Stimulated activated CD4-positive, alpha-beta T cell treated with anti-CD3 and anti-CD28 coated beads, Interleukin-15, amount 100 ng/mL, for 1 hour (primary cell): Measurements from ENCODE around the gene ANKRD27.
"Not testable (repeated sequence)": the region's sequence is repeated elsewhere in the genome, so short reads cannot be mapped to it uniquely, and the experiment has no call there.

Experiments
- DNase-seq, 2 donors: peaks; one replicate each; pipeline ENCODE4 v3.0.0-alpha.2; 2020; ENCODE audit warnings: low read depth in 1 of 2, low spot score in 1 of 2

The ANKRD27 gene

DNA sequence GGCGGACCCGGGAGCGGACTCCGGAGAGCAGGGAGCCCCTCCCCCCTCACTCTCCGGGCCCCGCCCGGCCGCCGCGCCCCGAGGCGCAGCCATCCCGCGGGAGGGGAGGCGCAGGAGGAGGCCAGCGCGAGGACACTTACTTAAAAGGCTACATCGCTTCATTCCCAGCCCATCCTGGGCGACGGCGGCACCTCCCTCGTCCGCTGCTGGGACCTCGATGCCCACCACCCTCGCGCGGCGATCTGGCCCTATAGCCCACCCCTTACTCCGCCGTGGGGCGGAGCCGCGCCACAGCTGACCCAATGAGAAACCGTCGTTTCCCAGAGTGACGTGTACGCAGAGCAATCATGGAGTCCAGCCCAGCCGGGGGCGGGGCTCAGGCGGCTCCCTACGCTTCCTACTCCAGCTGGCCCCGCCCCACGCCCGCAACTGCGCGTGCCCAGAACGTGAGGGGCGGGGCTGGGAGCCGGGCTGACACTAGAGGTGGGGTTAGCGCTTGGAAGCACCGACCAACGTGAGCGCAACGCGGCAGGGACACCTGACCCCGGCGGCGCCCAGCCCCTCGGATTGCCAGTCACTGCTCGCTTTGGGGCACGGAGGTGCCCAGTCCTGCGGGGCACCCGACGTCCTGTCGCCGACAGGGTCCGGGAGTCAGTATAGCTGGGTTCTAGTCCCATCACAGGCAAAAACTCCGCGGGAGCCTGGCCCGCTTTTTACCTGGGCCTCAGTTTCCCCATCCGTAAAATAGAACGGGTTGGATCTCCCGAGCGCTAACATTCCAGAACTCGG lies at the start of gene ANKRD27:
Gene ANKRD27 (minus strand): TSS at position 250 of the 789 bp plus-strand sequence. CDS start 16,165 bp downstream, outside the sequence.
- DNase-seq: peak; percentile 97 to 98

DNA sequence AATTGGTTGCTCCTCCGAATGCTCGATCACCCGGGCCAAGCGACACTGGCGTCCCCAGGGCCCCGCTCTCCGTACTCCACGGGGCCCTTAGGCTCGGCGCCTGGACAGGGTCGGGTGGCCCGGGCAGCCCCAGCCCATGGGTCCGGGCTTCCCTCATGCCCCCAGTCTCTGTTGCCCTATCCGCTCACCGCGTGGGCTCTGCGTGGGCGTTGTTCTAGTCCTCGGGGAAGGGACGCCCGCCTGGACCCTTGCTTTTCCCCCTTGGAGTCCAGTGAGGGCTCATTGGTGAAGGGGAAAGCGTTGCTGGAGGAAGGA lies 45.9 kb upstream of the ANKRD27 start:
- no peak for DNase-seq

DNA sequence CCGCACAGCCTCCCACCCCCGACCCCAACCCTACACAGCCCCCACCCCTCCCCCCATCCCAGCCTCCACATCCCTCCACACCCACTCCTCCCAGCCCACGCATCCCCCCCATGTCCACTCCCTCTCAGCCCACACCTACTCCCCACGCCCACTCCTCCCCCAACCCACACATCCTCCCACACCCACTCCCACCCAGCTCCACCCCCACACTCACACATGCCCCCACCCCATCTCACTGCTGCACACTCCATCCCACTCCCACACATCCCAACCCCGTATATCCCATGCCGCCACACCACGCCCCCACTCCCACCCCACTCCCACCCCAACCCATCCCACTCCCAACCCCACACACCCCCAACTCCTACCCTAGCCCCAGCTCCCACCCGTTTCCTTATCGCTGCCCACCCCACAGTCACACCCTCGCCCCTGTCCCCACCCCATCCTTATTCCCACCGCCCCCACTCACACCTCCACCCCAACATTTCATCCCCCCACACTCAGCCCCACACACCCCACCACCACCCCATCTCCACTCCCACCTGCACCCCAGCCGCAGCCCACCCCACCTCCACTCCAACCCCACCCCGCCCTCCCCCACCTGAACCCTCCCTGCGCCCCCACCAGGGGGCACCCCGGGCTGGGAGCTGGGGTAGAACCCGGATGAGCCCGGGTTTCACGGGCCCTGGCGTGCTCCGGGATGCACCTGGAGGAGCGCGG lies 45.4 kb upstream of the ANKRD27 start:
- no peak for DNase-seq

DNA sequence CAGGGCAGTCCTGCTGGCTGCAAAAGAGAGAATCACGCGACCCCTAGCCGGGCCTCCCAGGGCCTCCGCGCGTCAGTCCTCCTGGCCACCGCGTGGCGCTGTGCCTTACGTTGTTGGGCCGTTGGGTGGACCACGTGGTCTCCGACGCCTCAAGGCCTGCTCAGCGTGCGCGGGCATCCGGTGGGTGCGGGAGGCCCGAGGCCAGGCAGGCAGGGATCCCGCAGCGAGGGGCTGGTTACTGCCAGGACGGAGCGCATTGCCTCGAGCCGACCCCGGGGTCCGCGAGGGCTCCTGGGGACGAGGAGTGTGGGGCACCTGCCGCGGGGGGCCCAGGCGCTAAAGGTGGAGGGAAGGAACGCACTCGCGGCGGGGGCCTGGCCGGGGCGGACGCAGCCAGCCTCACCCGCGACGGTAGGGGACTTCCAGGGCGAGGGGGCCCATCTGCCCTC lies 44.7 kb upstream of the ANKRD27 start, which contains the start of gene TDRD12:
Gene TDRD12 (plus strand): TSS at position 157 of the 449 bp plus-strand sequence. CDS start 306 bp downstream, outside the sequence.
- DNase-seq: no peak

DNA sequence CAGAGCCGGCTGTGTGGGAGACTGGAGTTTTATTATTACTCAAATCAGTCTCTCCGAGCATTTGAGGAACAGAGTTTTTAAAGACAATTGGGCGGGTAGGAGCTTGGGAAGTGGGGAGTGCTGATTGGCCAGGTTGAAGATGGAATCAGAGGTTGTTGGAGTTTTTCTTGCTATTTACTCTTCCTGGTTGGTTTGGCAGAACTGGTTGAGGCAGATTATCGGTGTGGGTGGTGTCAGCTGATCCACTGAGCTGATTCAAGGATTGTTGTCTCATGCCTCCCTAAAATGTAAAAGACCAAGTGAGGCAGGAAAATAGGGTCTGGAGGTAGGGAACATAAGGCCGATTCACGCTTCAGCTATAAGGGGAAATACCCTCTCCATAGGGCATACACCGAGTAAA lies 43.3 kb upstream of the ANKRD27 start:
- no peak for DNase-seq

DNA sequence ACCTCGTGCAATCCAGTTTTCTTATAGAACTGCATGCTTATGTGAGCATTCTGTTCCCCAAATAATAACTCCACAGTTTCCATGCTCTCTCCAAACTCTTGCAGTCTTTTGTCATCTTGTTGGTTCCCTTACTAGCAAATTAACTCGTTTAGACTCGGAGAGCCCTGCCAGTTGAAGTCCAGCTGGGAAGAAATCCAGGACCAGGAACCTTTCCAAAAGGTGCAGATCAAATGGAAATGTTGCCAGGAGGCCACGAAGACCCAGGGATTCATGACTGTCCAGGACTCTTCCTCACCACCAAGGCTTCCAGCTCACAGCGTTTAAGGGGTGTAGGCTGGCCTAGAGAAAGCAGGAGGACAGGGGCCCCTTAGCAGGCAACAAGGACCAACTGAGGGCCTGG lies 42.5 kb upstream of the ANKRD27 start:
- DNase-seq: no peak

DNA sequence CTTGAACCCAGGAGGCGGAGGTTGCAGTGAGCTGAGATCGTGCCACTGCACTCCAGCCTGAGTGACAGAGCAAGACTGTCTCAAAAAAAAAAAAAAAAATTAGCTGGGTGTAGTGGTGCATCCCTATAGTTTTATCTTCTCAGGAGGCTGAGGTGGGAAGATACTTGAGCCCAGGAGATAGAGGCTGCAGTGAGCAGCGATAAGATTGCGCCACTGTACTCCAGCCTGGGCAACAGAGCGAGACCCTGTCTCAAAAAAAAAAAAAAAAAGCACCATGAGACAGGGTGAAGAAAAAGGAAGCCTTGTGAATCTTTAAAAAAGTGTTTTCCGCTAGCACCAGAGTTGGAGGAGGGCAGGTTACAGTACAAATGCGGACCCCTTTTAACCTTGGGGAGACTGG lies 41.2 kb upstream of the ANKRD27 start:
- DNase-seq: not testable (repeated sequence)

DNA sequence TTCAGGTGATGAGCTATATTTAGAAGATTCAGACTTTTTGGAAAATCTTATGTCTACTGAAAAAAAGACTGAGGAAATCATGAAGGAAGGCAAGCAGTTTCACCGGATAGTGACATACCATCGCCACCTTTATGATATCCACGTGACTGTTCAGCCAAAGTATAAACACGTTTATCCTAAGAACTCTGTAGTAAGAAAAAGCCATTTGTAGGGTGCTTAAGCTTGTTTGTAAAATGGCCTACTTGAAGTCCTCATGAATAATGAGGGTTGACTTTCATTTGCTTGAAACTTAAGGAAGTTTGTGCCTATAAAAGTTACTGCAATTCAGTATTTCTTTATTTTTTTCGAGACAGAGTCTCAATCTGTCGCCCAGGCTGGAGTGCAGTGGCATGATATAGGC lies 36.8 kb upstream of the ANKRD27 start:
- no peak for DNase-seq

DNA sequence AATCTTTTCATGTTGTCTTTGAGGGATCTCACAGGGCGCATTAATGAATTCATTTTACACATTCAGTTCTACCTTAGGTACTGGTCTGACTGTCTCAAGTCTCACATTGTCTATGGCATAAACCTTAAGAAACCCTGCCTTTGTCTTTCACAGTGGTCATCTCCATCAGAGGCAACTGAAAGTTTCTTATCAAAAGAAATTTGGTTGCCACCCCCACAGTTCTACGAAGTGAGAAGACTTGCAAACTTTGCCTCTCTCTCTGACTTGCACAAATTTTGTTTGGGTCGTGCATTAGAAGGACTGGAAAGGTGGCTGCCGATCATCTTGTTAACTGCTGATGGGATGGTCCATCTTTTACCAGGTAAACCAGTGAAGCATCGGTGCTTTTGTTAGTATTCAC lies 34.1 kb upstream of the ANKRD27 start:
- no peak for DNase-seq

DNA sequence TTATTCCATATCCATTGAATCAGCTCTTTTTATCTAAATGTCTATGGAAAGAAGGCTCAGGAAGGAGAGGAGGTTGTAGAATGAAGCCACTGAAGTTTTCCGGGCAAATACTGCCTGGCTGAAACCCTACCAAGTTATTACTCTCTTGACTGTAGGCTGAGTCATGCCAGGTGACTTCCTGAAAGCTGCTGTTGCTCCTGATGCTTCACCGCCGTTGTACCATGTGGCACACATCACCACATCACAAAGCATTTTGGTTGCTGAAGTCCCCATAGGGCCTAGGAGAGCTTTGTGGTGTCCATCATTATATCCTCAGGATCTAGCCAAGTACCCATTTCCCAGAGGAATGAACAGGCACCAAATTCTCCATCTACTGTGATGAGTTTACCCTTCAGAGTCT lies 33.5 kb upstream of the ANKRD27 start:
- DNase-seq: no peak

DNA sequence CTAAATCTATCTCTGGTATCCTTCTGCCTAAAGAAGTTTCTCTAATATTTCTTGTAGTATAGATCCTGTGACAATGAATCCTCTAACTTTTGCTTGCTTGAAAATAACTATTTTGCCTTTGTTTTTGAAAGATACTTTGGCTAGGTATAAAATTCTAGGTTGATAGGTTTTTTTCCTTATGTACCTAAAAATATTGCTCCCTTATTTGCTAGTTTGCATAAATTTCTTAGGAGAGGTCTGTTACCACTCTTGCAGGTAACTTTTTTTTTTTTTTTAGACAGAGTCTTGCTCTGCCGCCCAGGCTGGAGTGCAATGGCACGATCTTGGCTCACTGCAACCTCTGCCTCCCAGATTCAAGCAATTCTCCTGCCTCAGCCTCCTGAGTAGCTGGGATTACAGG lies 29.0 kb upstream of the ANKRD27 start:
- not testable (repeated sequence) for DNase-seq

DNA sequence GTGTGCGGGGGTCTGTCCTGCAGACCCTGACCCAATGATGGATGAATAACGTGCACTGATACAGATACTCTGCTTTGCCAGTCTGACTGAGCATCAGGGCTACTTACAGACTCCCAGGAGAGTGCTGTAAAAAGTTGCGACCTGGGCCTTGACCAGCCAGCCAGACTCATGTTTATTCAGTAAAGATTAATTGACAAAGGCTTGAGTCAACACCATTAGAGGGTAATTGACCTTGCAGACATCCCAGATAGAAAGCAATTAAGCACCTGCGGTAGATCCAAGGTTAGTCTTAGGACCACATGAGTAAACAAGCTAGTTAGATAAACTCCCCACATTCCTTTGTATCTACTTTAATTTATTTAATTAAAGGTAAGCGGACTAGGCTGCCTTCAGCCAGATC lies 27.0 kb upstream of the ANKRD27 start:
- no peak for DNase-seq

DNA sequence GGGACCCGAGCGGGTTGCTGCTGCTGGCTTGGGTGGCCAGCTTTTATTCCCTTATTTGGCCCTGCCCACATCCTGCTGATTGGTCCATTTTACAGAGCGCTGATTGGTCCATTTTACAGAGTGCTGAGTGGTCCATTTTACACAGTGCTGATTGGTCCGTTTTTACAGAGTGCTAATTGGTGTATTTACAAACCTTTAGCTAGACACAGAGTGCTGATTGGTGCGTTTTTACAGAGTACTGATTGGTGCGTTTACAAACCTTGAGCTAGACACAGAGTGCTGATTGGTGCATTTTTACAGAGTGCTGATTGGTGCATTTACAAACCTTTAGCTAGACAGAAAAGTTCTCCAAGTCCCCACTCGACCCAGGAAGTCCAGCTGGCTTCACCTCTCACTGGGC lies 25.1 kb upstream of the ANKRD27 start:
- not testable (repeated sequence) for DNase-seq

DNA sequence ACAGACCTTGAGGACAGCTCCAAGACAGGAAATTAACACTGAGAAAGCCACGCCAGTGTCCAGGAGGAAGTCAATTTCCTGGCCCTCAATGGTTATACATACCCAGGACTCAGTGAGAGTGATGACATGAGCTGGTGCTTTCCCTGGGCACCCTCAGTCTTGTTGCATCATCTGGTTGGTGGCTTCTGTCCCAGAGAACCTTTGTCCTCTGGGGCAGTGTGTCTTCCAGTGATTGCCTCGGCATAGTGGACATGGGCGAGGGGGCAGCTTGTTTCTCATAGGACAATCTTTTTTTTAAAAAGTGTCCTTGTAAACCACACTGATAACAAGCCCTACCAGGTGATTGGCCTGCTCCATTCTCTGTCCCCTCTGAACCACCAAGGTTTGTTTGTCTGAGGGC lies 21.8 kb upstream of the ANKRD27 start:
- not testable (repeated sequence) for DNase-seq

DNA sequence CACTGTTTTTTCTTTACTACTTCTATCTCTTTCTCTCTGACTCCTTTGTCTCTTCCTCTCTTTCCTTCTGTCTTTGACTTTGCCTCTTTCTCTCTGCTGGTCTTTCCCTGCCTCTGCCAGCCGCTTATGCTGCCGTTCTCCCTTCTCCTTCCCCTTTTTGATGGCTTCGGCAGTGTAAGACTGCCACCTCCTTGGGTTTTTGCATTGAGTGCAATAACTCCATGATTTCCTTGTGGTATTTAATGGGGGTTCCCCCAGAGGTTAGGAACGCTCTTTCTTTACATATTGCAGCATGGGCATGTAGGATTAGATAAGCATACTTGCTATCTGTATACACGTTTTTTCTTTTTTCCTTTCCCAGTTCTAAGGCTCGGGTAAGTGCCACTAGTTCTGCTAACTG lies 20.5 kb upstream of the ANKRD27 start:
- not testable (repeated sequence) for DNase-seq

DNA sequence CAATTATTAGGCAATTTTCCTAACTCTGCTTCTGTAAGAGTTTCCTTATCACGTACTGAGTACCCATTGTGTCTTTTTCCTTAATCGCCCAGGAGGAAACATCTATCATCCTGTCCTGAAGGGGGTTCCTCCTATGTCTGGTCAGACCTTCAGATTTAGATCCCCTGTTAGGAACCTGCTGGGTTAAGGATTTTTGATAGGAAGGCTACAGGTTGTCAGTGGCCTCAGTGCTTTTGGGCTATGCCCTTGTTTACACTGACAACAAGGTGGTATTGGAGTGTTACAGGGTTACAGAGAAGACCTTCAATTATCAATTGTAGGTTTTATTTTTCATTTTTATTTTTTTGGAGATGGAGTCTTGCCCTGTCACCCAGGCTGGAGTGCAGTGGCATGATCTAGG lies 19.9 kb upstream of the ANKRD27 start:
- not testable (repeated sequence) for DNase-seq

DNA sequence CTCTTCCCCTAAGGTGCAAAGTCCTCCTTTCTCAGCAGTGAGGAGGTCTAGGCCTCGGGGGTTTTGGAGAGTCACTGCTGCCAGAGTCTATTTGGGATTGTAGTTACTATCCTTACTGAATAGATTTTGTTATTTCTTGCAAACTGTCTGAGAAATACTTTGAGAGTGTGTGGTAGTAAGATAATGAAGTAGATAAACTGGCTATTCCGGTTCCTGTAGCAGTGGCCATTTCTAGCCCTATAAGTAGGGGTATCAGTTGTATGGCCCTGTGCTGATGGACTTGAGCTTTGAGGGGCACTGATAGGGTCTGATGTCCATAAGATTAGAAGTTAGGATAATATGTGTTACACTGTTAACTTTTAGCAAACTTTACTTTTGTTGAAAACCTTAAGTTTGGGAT lies 19.3 kb upstream of the ANKRD27 start:
- not testable (repeated sequence) for DNase-seq

DNA sequence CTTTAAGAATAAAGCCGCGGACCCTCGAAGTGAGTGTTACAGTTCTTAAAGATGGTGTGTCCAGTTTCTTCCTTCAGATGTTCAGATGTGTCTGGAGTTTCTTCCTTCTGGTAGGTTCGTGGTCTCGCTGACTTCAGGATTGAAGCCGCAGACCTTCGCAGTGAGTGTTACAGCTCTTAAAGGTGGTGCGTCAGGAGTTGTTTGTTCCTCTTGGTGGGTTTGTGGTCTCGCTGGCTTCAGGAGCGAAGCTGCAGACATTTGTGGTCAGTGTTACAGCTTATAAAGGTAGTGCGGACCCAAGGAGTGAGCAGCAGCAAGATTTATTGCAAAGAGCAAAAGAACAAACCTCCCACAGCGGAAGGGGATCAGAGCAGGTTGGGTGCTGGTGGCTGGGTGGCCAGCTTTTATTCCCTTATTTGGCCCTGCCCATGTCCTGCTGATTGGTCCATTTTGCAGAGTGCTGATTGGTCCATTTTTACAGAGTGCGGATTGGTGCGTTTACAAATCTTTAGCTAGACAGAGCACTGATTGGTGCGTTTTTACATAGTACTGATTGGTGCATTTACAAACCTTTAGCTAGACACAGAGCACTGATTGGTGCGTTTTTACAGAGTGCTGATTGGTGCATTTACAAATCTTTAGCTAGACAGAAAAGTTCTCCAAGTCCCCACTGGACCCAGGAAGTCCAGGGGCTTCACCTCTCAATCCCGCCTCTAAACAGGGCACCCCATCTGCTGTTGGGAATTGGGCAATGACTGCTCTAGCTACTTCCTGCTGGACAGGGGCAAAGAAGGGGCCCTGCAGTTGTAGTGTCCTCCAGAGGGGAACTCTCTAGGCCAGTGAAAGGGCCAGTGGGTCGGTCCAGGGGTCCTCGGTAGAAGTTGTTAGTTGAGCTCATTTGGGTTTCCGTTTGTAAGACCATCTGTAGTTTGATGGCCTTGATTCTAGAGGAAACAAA lies 18.4 kb upstream of the ANKRD27 start:
- peak in 1 of 2 donors; percentile 13 for DNase-seq

DNA sequence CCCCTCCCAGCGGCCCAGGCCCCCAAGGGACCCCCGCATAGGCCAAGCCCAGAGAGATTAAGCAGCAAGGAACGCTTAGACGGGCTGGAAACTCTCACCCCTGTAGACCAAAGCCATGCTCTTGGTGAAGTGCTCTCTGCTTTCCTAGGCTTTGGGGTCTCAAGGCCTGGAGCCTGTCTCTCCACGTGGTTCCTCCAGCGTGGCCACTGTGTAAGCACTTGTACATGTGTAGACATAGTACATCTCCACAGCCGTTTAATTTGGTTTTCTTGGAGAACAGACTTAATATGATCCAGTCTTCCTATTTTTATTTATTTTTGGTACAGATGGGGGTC lies 17.7 kb upstream of the ANKRD27 start:
- no peak for DNase-seq

DNA sequence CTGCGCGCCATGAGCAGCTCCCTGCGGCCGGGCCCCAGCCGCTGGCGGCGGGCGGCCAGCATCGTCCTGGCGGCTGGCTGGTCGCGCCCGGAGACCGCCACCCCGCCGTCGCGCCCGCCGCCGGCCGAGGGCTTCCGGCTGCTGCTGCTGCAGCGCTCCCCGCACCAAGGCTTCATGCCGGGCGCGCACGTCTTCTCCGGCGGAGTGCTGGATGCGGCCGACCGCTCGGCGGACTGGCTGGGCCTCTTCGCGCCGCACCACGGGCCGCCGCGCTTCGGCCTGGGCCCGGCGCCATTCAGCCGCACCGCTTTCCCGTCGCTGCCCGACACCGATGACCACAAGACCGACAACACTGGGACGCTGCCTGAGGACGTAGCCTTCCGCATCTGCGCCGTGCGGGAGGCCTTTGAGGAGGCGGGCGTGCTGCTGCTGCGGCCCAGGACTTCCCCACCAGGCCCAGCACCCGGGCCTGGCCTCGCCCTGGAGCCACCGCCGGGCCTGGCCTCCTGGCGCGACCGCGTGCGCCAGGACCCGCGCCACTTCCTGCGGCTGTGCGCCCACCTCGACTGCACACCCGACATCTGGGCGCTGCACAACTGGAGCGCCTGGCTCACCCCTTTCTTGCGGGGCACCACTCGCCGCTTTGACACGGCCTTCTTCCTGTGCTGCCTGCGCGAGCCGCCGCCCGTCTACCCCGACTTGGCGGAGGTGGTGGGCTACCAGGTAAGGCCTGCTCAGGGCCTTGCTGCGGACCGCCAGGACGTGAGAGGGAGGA lies 17.2 kb upstream of the ANKRD27 start:
- DNase-seq: peak in 1 of 2 donors; percentile 36
